Measurements from ENCODE around the gene YARS2. TPM values are rescaled to one million over a fixed set of nuclear protein-coding genes. Genes with fewer than 3 reads are reported as not detected.

Gene YARS2
- polyA plus RNA-seq, 1 donor from 2014 or later, result 20.8 TPM

DNA sequence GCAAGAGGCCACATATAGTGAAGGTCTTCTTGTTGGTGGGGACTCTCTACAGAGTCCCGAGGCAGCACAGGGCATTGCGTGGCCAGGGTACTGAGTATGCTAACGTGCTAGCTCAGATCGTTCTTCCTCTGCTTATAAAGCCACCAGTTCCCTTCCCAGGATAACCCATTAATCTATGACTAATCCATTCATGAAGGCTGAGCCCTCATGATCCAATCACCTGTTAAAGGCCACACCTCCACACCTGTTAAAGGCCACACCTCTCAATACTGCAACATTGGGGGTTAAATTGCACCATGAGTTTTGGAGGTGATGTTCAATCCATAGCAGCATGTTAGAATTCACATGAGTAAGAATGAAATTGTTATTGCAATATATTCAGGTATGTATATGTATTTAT lies 12.8 kb upstream of the YARS2 start:
- no peaks in the 10 kb centered on the region for H3K4me1 Mint-ChIP-seq
- no peak overlapping the region for H3K4me3 Mint-ChIP-seq
- H3K36me3 Mint-ChIP-seq, result peaks cover 2% of the 10 kb centered on the region
- H3K9me3 Mint-ChIP-seq, result peaks cover 0 to 1% (median 0%) of the 10 kb centered on the region in 3 donors
- peaks cover 11% of the 10 kb centered on the region for H3K27me3 Mint-ChIP-seq
- no peak overlapping the region for H3K27ac Mint-ChIP-seq

DNA sequence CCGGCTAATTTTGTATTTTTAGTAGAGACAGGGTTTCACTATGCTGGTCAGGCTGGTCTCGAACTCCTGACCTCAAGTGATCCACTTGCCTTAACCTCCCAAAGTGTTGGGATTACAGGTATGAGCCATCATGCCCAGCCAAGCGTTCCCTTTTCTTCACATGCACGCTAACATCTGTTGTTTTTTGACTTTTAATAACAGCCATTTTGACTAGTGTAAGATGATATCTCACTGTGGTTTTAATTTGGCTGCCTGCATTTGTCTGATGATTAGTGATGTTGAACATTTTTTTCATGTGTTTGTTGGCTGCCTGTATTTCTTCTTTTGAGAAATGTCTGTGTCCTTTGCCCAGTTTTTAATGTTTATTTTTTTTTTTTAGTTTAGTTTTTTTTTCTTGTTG lies 10.2 kb upstream of the YARS2 start:
- Mint-ChIP-seq H3K4me3 (no peak overlapping the region), H3K9me3 (peaks cover 0 to 1% (median 0%) of the 10 kb centered on the region in 3 donors), H3K36me3 (peaks cover 2% of the 10 kb centered on the region), H3K27ac (no peak overlapping the region), H3K4me1 (peaks cover 10 to 16% (median 15%) of the 10 kb centered on the region in 3 donors), H3K27me3 (peaks cover 11% of the 10 kb centered on the region)

DNA sequence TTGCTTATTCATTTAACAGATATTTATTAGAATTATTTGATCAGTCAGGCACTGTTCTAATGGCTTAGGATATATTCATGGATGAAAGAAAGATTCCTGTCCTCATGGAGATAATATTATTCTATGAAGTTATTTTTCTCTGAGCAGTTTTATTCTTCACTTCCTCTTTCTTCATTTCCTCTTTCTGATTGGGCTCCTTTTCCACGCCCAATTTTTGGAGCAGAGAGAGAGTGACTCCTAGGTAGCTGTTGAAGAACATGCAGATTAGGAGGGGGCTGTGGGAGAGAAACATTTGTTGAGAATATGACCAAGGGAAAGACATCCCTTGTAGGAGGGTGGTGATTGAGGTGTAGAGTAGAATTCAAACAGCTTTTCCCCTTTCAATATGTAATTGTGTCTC lies 6.0 kb upstream of the YARS2 start:
- no peaks in the 10 kb centered on the region for H3K36me3 Mint-ChIP-seq
- peaks cover 2% of the 10 kb centered on the region for H3K27me3 Mint-ChIP-seq
- H3K4me3 Mint-ChIP-seq, result peak overlapping the region in 3 of 4 donors; percentile 7 to 31 (median 31)
- peak overlapping the region in 1 of 3 donors; percentile 87 for H3K27ac Mint-ChIP-seq
- H3K9me3 Mint-ChIP-seq, result no peaks in the 10 kb centered on the region
- peaks cover 10 to 16% (median 15%) of the 10 kb centered on the region in 3 donors for H3K4me1 Mint-ChIP-seq

DNA sequence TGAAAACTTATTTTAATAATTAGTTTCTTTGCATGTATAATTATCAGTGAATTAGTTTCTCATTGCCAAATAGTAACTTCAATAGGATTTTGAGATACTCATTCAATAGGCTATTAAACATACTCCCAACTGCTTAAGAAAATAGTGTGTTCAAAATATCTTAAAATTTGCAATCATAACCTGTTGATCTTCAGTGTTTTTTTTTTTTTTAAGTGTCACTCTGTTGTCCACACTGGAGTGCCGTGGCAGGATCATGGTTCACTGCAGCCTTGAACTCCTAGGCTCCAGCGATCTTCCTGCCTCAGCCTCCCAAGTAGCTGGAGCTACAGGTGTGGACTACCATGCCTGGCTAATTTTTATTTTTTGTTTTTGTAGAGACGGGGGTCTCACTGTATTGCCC lies 1.5 kb upstream of the YARS2 start:
- no peaks in the 10 kb centered on the region for H3K27me3 Mint-ChIP-seq
- peaks cover 2% of the 10 kb centered on the region for H3K36me3 Mint-ChIP-seq

DNA sequence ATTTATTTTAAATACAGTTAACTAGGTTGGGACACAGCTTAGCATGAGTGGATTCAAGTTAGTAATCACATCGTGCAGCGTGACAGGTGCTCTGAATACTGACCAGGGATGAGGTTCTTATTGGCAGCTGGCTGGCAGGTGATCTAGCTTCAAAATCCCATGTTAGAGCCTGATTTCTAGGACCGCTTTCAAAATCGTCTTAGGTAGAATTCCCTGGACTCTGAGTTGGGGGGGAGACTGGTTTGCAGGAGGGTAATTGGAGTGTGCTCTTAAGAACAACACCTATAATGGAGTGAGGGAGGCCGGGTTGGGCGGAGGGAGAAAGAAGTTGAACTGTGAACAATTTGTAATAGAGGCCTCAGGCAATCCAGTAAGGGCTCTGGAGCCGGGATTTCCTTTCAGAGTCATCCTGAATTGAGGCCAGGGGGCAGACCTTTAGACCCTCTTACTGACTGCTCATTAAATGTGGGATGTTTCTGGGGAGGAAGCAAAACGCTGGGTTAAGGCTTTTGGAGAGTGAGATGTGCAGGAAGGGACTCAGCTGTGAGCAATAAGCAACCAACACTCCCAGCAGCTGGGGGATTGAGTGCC lies 874 bp upstream of the YARS2 start:
- Mint-ChIP-seq H3K27ac (peak overlapping the region; percentile 69 to 94 (median 87)), H3K4me3 (peak overlapping the region; percentile 90 to 98 (median 93)), H3K27me3 (no peaks in the 10 kb centered on the region), H3K4me1 (peaks cover 14 to 21% (median 16%) of the 10 kb centered on the region in 3 donors), H3K9me3 (no peaks in the 10 kb centered on the region), H3K36me3 (peaks cover 4% of the 10 kb centered on the region)

More for the DNA sequence above, 1.5 kb upstream of the YARS2 start:
- Mint-ChIP-seq H3K9me3 (no peaks in the 10 kb centered on the region), H3K4me1 (peaks cover 19 to 27% (median 22%) of the 10 kb centered on the region in 3 donors), H3K27ac (no peak overlapping the region), H3K4me3 (peak overlapping the region in 2 of 4 donors; percentile 10 to 90)

DNA sequence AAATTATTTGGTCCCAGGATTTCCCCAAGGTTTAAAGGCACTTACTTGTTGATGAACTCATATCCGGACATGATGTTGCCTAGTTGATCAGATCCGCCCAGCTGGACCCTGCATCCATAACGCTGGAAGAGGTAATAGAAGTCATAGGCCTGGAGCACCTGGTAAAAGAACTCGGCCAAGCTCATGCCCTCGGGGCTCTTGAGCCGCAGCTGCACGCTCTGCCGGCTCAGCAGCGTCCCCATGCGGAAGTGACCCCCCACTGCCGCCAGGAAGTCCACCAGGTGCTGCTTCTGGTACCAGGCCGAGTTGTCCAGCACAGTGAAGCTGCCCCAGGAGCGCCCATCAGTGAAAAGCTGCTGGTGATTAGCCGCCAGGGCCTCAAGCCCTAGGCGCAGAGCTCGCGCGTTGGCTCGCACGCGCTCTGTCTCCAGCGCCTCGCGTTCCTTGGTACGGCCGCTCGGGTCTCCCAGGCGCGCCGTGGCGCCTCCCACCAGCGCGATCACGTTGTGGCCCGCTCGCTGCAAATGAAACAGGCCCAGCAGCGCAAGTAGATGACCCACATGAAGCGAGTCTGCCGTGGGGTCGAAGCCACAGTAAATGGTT lies 545 bp downstream of the YARS2 start:
- Mint-ChIP-seq H3K36me3 (peaks cover 4% of the 10 kb centered on the region), H3K4me1 (peaks cover 11 to 18% (median 13%) of the 10 kb centered on the region in 3 donors), H3K27ac (peak overlapping the region; percentile 69 to 94 (median 87))

DNA sequence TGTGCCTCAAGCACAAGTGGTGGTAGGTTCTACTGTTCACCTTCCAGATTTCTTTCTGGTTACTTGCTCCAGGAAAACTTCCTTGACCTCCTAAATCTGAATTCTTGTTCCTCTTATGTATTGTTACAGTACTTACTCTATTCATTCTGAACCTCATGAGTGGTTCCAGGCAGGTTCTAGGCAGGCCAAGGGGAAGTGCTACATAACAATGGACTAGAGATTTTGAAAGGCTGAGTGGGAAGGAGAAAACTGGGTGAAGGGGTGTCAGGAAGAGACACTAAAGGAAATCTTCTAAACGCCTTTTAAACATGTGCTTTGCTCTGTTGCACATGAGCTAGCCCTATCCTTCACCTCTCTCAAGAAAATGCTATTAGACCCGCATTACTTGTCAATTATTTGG lies 1.6 kb downstream of the YARS2 start:
- peaks cover 4% of the 10 kb centered on the region for H3K36me3 Mint-ChIP-seq

More for the DNA sequence above, 545 bp downstream of the YARS2 start:
- Mint-ChIP-seq H3K9me3 (no peaks in the 10 kb centered on the region), H3K4me3 (peak overlapping the region; percentile 90 to 98 (median 93)), H3K27me3 (no peaks in the 10 kb centered on the region)

DNA sequence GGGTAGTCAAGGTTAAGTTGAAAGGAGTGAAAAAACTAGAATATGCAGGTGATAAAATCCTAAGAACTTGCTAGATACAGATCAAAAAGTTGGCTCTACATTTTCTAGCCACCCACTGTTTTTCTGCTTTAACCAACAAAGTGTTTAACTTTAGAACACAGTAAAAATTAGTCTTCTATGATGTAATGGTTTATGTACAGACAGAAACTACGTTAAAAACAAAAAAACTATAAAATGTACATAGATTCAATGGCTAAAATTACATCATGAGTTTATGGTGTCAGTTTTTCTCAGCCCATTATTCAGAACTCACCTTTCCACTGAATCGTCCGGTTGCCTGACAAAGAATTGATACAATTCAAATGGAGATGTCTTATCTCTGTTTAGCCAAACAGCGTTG lies 2.1 kb downstream of the YARS2 start:
- peak overlapping the region; percentile 67 to 94 (median 69) for H3K27ac Mint-ChIP-seq
- H3K4me3 Mint-ChIP-seq, result peak overlapping the region in 2 of 4 donors; percentile 41 to 90
- peaks cover 4% of the 10 kb centered on the region for H3K36me3 Mint-ChIP-seq
- H3K4me1 Mint-ChIP-seq, result peaks cover 11 to 18% (median 13%) of the 10 kb centered on the region in 3 donors
- no peaks in the 10 kb centered on the region for H3K9me3 Mint-ChIP-seq
- no peaks in the 10 kb centered on the region for H3K27me3 Mint-ChIP-seq

More for the DNA sequence above, 1.6 kb downstream of the YARS2 start:
- Mint-ChIP-seq H3K27ac (peak overlapping the region; percentile 69 to 94 (median 78)), H3K4me3 (peak overlapping the region; percentile 61 to 92 (median 88)), H3K27me3 (no peaks in the 10 kb centered on the region), H3K9me3 (no peaks in the 10 kb centered on the region), H3K4me1 (peaks cover 11 to 18% (median 13%) of the 10 kb centered on the region in 3 donors)

DNA sequence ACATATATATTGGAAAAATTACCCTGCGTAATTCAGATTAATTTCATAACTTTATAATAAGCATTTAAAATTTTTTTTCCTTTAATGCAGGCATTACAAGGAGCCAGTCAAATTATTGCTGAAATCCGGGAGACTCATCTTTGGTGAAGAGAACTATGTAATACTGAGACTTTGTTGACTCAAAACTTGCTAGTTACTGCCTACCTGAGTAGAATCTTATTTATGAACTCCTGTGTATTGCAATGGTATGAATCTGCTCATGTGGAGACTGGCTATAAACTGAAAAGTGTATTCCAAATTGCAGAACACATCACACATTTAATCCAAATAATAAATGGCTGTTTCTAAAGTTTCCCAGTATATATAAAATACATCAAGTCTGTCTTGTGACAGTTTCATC lies 12.4 kb downstream of the YARS2 start:
- Mint-ChIP-seq H3K27ac (no peak overlapping the region), H3K4me3 (no peak overlapping the region), H3K4me1 (peaks cover 0 to 6% (median 1%) of the 10 kb centered on the region in 3 donors), H3K9me3 (no peaks in the 10 kb centered on the region), H3K27me3 (no peaks in the 10 kb centered on the region), H3K36me3 (no peaks in the 10 kb centered on the region)

DNA sequence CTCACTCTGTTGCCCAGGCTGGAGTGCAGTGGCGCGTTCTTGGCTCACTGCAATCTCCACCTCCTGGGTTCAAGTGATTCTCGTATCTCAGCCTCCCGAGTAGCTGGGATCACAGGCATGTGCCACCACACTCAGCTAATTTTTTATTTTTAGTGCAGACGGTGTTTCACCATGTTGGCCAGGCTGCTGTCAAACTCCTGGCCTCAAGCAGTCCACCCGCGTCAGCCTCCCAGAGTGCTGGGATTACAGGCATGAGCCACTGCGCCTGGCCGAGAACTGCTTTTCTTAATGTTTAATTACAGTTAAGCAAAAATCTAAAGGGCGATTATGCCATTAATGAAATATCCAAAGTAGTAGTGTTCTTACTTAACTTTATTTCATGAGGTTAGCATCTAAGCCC lies 13.6 kb downstream of the YARS2 start:
- Mint-ChIP-seq H3K4me3 (no peak overlapping the region), H3K27me3 (no peaks in the 10 kb centered on the region), H3K4me1 (peaks cover 0 to 1% (median 1%) of the 10 kb centered on the region in 3 donors), H3K36me3 (no peaks in the 10 kb centered on the region), H3K27ac (no peak overlapping the region), H3K9me3 (no peaks in the 10 kb centered on the region)

DNA sequence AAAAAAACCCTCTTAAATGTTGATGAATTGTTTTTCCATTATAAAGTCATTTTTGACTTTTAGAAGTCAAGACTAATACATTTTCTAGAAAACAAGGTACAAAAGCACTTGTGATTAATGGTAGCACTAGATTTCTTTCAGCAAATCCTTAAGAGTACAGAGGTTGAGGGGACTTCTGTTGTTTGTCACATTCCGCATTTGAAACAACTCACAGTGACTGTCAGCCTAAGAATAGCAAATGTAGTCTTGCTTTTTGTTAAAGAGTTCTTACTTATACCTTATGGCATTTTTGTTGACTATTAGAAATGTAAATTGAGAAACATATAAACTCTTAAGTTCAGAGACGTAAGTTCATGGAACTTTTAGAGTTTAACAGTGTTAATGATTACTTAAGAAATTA lies 16.4 kb downstream of the YARS2 start:
- no peaks in the 10 kb centered on the region for H3K36me3 Mint-ChIP-seq
- no peaks in the 10 kb centered on the region for H3K27me3 Mint-ChIP-seq
- no peaks in the 10 kb centered on the region for H3K9me3 Mint-ChIP-seq
- H3K4me3 Mint-ChIP-seq, result no peak overlapping the region
- H3K27ac Mint-ChIP-seq, result no peak overlapping the region
- peaks cover 0 to 1% (median 0%) of the 10 kb centered on the region in 3 donors for H3K4me1 Mint-ChIP-seq

DNA sequence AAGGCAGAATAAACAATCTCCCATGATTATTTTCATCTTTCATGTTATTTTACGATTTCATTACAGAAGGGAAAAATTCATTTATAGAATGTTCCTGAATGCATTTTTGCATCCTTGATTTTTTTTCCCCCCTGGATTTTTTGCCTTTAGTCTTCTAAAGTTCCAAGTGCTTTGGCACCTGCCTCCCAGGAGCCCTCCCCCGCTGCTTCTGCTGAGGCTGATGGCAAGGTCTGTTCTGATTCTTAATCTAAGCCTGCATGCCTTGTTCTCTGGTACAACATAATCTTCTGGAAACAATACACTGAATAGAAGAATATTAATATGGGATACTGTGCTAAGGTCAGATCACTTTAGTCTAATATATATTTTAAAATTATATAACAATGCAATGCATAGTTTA lies 18.0 kb downstream of the YARS2 start:
- Mint-ChIP-seq H3K36me3 (no peaks in the 10 kb centered on the region), H3K27ac (no peak overlapping the region), H3K27me3 (no peaks in the 10 kb centered on the region), H3K4me3 (no peak overlapping the region), H3K4me1 (peaks cover 0 to 1% (median 0%) of the 10 kb centered on the region in 3 donors), H3K9me3 (no peaks in the 10 kb centered on the region)

DNA sequence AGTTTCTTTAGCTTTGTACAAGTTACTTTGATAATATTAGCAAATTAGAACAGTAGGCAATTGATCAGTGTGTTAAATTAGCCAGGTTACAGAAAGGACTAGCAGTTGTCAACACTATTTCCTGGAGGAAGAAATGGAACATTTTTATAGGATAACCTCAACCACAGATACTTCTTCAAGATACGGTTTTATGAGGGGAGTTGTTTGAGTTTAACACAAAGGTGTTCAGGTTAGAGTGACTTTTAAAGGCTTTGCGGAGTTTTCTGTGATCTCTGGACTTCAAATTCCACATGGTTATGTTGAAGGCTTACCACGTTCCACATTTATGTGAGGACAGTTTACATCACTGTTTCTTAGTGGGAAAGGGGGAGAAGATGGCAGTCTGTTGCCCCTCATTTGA lies 19.3 kb downstream of the YARS2 start:
- no peaks in the 10 kb centered on the region for H3K36me3 Mint-ChIP-seq
- no peaks in the 10 kb centered on the region for H3K27me3 Mint-ChIP-seq
- H3K4me1 Mint-ChIP-seq, result no peaks in the 10 kb centered on the region
- H3K27ac Mint-ChIP-seq, result no peak overlapping the region
- H3K9me3 Mint-ChIP-seq, result no peaks in the 10 kb centered on the region
- H3K4me3 Mint-ChIP-seq, result no peak overlapping the region

DNA sequence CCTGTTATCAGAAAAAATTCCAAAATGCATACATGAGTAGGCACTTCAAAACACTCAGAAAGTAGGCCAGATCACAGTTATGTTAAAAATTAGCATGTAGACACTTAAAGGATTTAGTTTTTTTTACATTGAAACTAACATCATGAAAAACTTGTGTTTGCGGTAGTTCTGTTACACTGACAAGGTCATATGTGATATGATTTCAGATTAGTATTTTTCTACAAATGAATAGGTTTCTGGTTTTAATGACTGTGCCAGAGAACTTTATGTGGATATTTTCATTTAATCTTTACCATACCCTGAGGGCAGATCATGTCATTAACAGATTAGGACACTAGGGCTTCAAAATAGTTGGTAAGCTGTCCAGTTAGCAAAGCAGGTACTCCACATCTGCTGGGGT lies 20.7 kb downstream of the YARS2 start:
- no peaks in the 10 kb centered on the region for H3K4me1 Mint-ChIP-seq
- H3K27ac Mint-ChIP-seq, result no peak overlapping the region
- H3K36me3 Mint-ChIP-seq, result no peaks in the 10 kb centered on the region
- H3K27me3 Mint-ChIP-seq, result no peaks in the 10 kb centered on the region
- H3K4me3 Mint-ChIP-seq, result no peak overlapping the region
- H3K9me3 Mint-ChIP-seq, result no peaks in the 10 kb centered on the region

DNA sequence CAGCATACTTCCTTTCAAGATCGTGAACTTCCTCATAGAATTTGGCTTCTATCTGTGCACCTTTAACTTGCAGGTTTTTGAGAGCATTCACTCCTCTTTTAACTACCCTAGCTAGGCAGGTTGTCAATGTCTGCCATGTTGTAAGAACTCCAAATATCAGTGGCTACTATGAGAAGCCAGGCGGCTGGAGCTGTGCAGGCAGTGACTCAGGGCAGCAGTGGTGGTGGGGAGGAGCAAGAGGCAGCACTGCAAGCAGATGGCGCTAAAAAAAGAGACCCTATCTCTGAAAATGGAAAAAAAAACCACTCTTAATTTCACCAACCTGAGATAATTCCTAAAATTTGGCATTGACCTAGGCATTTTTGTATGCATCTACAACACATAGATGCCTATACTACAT lies 28.5 kb downstream of the YARS2 start:
- peaks cover 3% of the 10 kb centered on the region for H3K36me3 Mint-ChIP-seq
- peaks cover 1 to 6% (median 5%) of the 10 kb centered on the region in 3 donors for H3K4me1 Mint-ChIP-seq
- H3K27me3 Mint-ChIP-seq, result no peaks in the 10 kb centered on the region
- peak overlapping the region in 1 of 3 donors; percentile 48 for H3K27ac Mint-ChIP-seq
- no peaks in the 10 kb centered on the region for H3K9me3 Mint-ChIP-seq
- no peak overlapping the region for H3K4me3 Mint-ChIP-seq

DNA sequence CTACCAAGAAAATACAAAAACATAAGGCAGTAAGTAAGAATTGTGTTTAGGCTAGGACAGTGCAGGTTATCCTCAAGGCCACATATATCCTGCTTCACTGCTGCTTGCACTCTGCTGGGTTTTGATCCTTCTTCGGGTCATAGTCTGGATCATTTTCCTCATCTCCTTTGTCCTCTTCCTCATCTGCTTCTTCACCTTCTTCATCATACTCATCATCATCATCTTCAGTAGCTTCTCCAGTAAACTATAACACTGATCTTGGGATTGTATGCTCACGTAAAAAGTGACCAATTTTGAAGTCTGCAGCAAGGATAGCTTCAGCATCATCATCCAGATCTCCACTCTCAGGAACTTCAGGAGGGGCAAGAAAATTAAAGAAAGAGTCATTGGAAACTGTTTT lies 29.4 kb downstream of the YARS2 start:
- Mint-ChIP-seq H3K4me3 (no peak overlapping the region), H3K36me3 (peaks cover 3% of the 10 kb centered on the region), H3K27ac (no peak overlapping the region), H3K4me1 (peaks cover 1 to 6% (median 5%) of the 10 kb centered on the region in 3 donors), H3K9me3 (no peaks in the 10 kb centered on the region), H3K27me3 (no peaks in the 10 kb centered on the region)
